H4 (cell line): ENCODE data around the gene ASAP2. TPM values are rescaled to one million over a fixed set of nuclear protein-coding genes. Genes with fewer than 3 reads are reported as not detected.
"Not testable (repeated sequence)": the region's sequence is repeated elsewhere in the genome, so short reads cannot be mapped to it uniquely, and the experiment has no call there.

Experiments
- DNase-seq: peaks from one replicate; pipeline ENCODE4 v3.0.0-alpha.2; 2015; ENCODE audit warnings: low spot score
- total RNA-seq: library from RNA; depleted of rRNA; stranded (reverse); fragments of >200 nt; shearing (Covaris generic); gene quantifications from 2 replicates; pipeline ENCODE4 v1.2.3, GENCODE V29; 2014

Gene ASAP2
- total RNA-seq, 1 experiment from 2014 or later: 10.4 TPM

GRCh38 chr2:9378433-9379390, 172.1 kb downstream of the ASAP2 start:
- DNase-seq: peak; percentile 53

- no peak for DNase-seq
Measured at GRCh38 chr2:9379391-9379755, 172.8 kb downstream of the ASAP2 start.

GRCh38 chr2:9380702-9381628, 174.4 kb downstream of the ASAP2 start:
- DNase-seq: peak; percentile 60

GRCh38 chr2:9382604-9383235, 176.1 kb downstream of the ASAP2 start:
- no peak for DNase-seq

GRCh38 chr2:9384521-9384920, 177.9 kb downstream of the ASAP2 start:
- no peak for DNase-seq

- DNase-seq: no peak
Measured at GRCh38 chr2:9385841-9386240, 179.2 kb downstream of the ASAP2 start.

- no peak for DNase-seq
Measured at GRCh38 chr2:9388199-9388681, 181.6 kb downstream of the ASAP2 start.

GRCh38 chr2:9388950-9389911, 182.6 kb downstream of the ASAP2 start:
- no peak for DNase-seq

- no peak for DNase-seq
Measured at GRCh38 chr2:9390151-9390850, 183.7 kb downstream of the ASAP2 start.

GRCh38 chr2:9390991-9391390, 184.4 kb downstream of the ASAP2 start:
- no peak for DNase-seq

- no peak for DNase-seq
Measured at GRCh38 chr2:9391961-9392720, 185.5 kb downstream of the ASAP2 start.

GRCh38 chr2:9392898-9393765, 186.5 kb downstream of the ASAP2 start:
- no peak for DNase-seq

- DNase-seq: no peak
Measured at GRCh38 chr2:9394816-9395215, 188.2 kb downstream of the ASAP2 start.

GRCh38 chr2:9397201-9397600, 190.6 kb downstream of the ASAP2 start:
- DNase-seq: no peak

- not testable (repeated sequence) for DNase-seq
Measured at GRCh38 chr2:9398251-9398650, 191.6 kb downstream of the ASAP2 start.

- no peak for DNase-seq
Measured at GRCh38 chr2:9398881-9399780, 192.5 kb downstream of the ASAP2 start.
